IMR-90 (cell line): ENCODE data around the gene PRL. TPM values are rescaled to one million over a fixed set of nuclear protein-coding genes. Genes with fewer than 3 reads are reported as not detected.

ENCODE experiments used
- ATAC-seq: fragments of 200-7000 bp; cut with Tn5 transposase; 2 replicates; pipeline ENCODE4 v1.9.1; 2020; ENCODE audit warnings: low read depth, mild to moderate bottlenecking, moderate library complexity
- BruUV-seq: library from RNA; stranded (reverse); fragments of 400-500 nt; replicated peaks from 2 replicates; lab custom pipeline; 2021; lab: Mats Ljungman, UMichigan
- CTCF ChIA-PET: fragments of 300-600 bp; formaldehyde crosslinking; extraction: SDS; loops from one replicate; lab custom pipeline; 2021; ENCODE audit warnings: antibody characterized with exemption; lab: Yijun Ruan, JAX
- POLR2A ChIA-PET: fragments of 300-600 bp; sonication (Branson Sonifier 250); formaldehyde crosslinking; loops from one replicate; lab custom pipeline; 2022; ENCODE audit warnings: antibody characterized with exemption; ENCODE audit not compliant: unreplicated experiment; lab: Charles Lee
- DNase-seq: peaks from one replicate; pipeline ENCODE4 v3.0.0; 2013
- H2AFZ ChIP-seq: replicated peaks from 2 replicates; pipeline ENCODE3; 2013; ENCODE audit warnings: low read length, mild to moderate bottlenecking; ENCODE audit not compliant: poor library complexity
- H2AK5ac ChIP-seq: 2 replicates; pipeline ENCODE4 v1.6.1; 2013; ENCODE audit warnings: low read depth, low read length, inconsistent platforms
- H2AK9ac ChIP-seq: replicated peaks from 2 replicates; pipeline ENCODE3; 2013; ENCODE audit warnings: mild to moderate bottlenecking, low read depth, low read length, moderate library complexity; ENCODE audit not compliant: poor library complexity
- H2BK120ac ChIP-seq: 2 replicates; pipeline ENCODE4 v1.6.1; 2013; ENCODE audit warnings: low read depth, low read length, inconsistent platforms
- H2BK15ac ChIP-seq: 3 replicates; pipeline ENCODE4 v1.6.1; 2013; ENCODE audit warnings: low read depth, low read length, inconsistent platforms
- H2BK20ac ChIP-seq: 2 replicates; pipeline ENCODE4 v1.6.1; 2013; ENCODE audit warnings: low read depth, mild to moderate bottlenecking, inconsistent platforms, low read length, moderate library complexity
- H2BK5ac ChIP-seq: 2 replicates; pipeline ENCODE4 v1.6.1; 2013; ENCODE audit warnings: mild to moderate bottlenecking, low read depth, low read length, inconsistent platforms; ENCODE audit not compliant: poor library complexity, severe bottlenecking
- H3K14ac ChIP-seq: replicated peaks from 2 replicates; pipeline ENCODE4 v1.6.1; 2013; ENCODE audit warnings: low read depth, low read length, inconsistent platforms
- H3K18ac ChIP-seq: 2 replicates; pipeline ENCODE4 v1.6.1; 2013; ENCODE audit warnings: low read depth, low read length, control low read depth
- H3K23ac ChIP-seq: 2 replicates; pipeline ENCODE4 v1.6.1; 2013; ENCODE audit warnings: low read depth, low read length, inconsistent platforms
- H3K27ac ChIP-seq: 2 replicates; pipeline ENCODE4 v1.5.1; 2013; ENCODE audit warnings: mild to moderate bottlenecking, control low read depth, low read length; ENCODE audit not compliant: insufficient read depth
- H3K27me3 ChIP-seq: 2 replicates; pipeline ENCODE4 v1.6.1; 2013; ENCODE audit warnings: low read length; ENCODE audit not compliant: control insufficient read depth, insufficient read depth
- H3K36me3 ChIP-seq: 2 replicates; pipeline ENCODE4 v1.6.1; 2013; ENCODE audit warnings: low read length, mixed read lengths; ENCODE audit not compliant: control insufficient read depth, insufficient read depth
- H3K4ac ChIP-seq: 2 replicates; pipeline ENCODE4 v1.6.1; 2013; ENCODE audit warnings: low read depth, low read length, inconsistent platforms
- H3K4me1 ChIP-seq: 2 replicates; pipeline ENCODE4 v1.6.1; 2013; ENCODE audit warnings: low read length, mixed read lengths; ENCODE audit not compliant: control insufficient read depth, insufficient read depth
- H3K4me2 ChIP-seq: 2 replicates; pipeline ENCODE4 v1.6.1; 2013; ENCODE audit warnings: low read depth, mild to moderate bottlenecking, control low read depth, low read length, moderate library complexity
- H3K4me3 ChIP-seq: 2 replicates; pipeline ENCODE4 v1.5.1; 2013; ENCODE audit warnings: low read depth, mild to moderate bottlenecking, control low read depth, low read length, moderate library complexity; ENCODE audit not compliant: insufficient read depth
- H3K56ac ChIP-seq: 2 replicates; pipeline ENCODE4 v1.6.1; 2013; ENCODE audit warnings: low read length, inconsistent platforms; ENCODE audit not compliant: insufficient read depth; ENCODE audit errors: extremely low read depth
- H3K79me1 ChIP-seq, 2 experiments: 2 replicates each; pipeline ENCODE4 v1.6.1; 2013; ENCODE audit warnings: low read length in 2 of 2, inconsistent platforms in 1 of 2, low read depth in 1 of 2
- H3K9ac ChIP-seq: 2 replicates; pipeline ENCODE4 v1.6.1; 2013; ENCODE audit warnings: low read depth, low read length, control low read depth
- H3K9me1 ChIP-seq: 2 replicates; pipeline ENCODE4 v1.6.1; 2013; ENCODE audit warnings: low read length, inconsistent platforms; ENCODE audit not compliant: insufficient read depth
- H3K9me3 ChIP-seq: 2 replicates; pipeline ENCODE4 v1.6.1; 2013; ENCODE audit warnings: low read length; ENCODE audit not compliant: control insufficient read depth, insufficient read depth
- H4K20me1 ChIP-seq: 2 replicates; pipeline ENCODE4 v1.6.1; 2013; ENCODE audit warnings: low read length, inconsistent platforms; ENCODE audit not compliant: insufficient read depth
- H4K5ac ChIP-seq: 2 replicates; pipeline ENCODE4 v1.6.1; 2013; ENCODE audit warnings: mild to moderate bottlenecking, low read depth, low read length, control low read depth
- H4K8ac ChIP-seq, 2 experiments: 2 replicates each; pipeline ENCODE4 v1.6.1; 2013; ENCODE audit warnings: low read depth in 2 of 2, low read length in 2 of 2, control low read depth in 1 of 2, inconsistent platforms in 1 of 2
- H4K91ac ChIP-seq: 2 replicates; pipeline ENCODE4 v1.6.1; 2013; ENCODE audit warnings: low read depth, low read length, inconsistent platforms; ENCODE audit not compliant: insufficient read depth
- MAZ ChIP-seq: IDR thresholded peaks from 2 replicates; pipeline ENCODE4 v1.6.1; 2012; ENCODE audit warnings: low read depth, mild to moderate bottlenecking, low read length, improper control_type of control experiment, moderate library complexity, borderline replicate concordance
- MXI1 ChIP-seq: IDR thresholded peaks from 2 replicates; pipeline ENCODE4 v1.6.1; 2012; ENCODE audit warnings: low read depth, mild to moderate bottlenecking, low read length, moderate library complexity, borderline replicate concordance
- POLR2A ChIP-seq: IDR thresholded peaks from 2 replicates; pipeline ENCODE4 v1.6.1; 2012; ENCODE audit warnings: mild to moderate bottlenecking, low read depth, low read length
- WGBS, 2 experiments: methylation state at CpG; one replicate each; pipeline versions ENCODE4 v1.1.5 to v1.1.7; 2013; ENCODE audit warnings: missing lambda C conversion rate in 2 of 2; ENCODE audit not compliant: insufficient read length in 1 of 2; ENCODE audit errors: extremely low coverage in 2 of 2; 5-methylcytosine and 5-hydroxymethylcytosine counted together
- dilution Hi-C: fragments of 300-500 bp; cut with HindIII; formaldehyde crosslinking; loops from one replicate; pipeline ENCODE4 v1.14.3; 2018; ENCODE audit warnings: low sequenced_read_pairs; ENCODE audit not compliant: unreplicated experiment
- in situ Hi-C: fragments of 300-500 bp; cut with MboI; formaldehyde crosslinking; loops from 3 replicates; pipeline ENCODE4 v1.14.3; 2019; ENCODE audit warnings: low sequenced_read_pairs, inconsistent platforms, mixed read lengths
- intact Hi-C: fragments of 100-400 bp; cut with micrococcal nuclease; formaldehyde crosslinking; loops from 2 replicates; pipeline ENCODE4 v1.10.0; 2022
- polyA plus RNA-seq, 3 experiments: library from polyadenylated mRNA; depleted of rRNA; stranded (reverse); fragments of >200 nt; gene quantifications; 2 replicates each; pipeline ENCODE4 v1.2.3, GENCODE V29; 2012; ENCODE audit warnings: low replicate concordance in 1 of 3
- total RNA-seq: library from RNA; depleted of rRNA; stranded (reverse); fragments of >200 nt; gene quantifications from 2 replicates; pipeline ENCODE4 v1.2.3, GENCODE V29; 2012

PRL gene
- total and polyA plus RNA-seq, 2 of the 4 experiments (the other 2 are of a cell fraction): not detected

DNA sequence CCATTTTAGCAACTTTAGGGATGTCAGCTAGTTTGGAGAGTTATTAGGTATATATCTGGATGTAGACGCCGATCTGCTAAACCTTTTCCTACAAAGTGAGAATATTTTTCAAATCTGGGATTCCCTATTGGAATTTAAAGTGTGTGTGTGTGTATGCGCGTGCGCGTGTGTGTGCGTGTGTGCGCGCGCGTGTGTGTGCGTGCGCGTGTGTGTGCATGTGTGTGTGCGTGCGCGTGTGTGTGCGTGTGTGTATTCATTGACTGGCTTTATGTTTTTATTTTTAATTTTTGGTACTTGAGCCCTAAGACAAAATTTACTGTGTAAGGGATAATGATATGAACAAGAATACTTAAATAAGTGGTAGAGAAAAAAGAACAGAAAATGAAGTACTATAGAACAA lies 8.1 kb downstream of the PRL start:
- no peaks in the 10 kb centered on the region for H3K9me3 ChIP-seq
- H3K4me1 ChIP-seq: no peaks in the 10 kb centered on the region
- no peaks in the 10 kb centered on the region for H4K20me1 ChIP-seq
- intact Hi-C loops (no loop called here), dilution Hi-C loops (no loop called here), in situ Hi-C loops (no loop called here)
- H3K9me1 ChIP-seq: no peaks in the 10 kb centered on the region
- no peak overlapping the region for H4K91ac ChIP-seq
- no peak for DNase-seq
- no peak for TF ChIP-seq MXI1
- no peak for TF ChIP-seq POLR2A
- no peak for TF ChIP-seq MAZ
- no peak overlapping the region for H3K4ac ChIP-seq
- H4K5ac ChIP-seq: no peak overlapping the region
- WGBS, 2 experiments: 100% methylated on average over 2 of the region's 18 CpGs; no CpG with 5 or more reads in 1 of the 2 experiments
- H2AK9ac ChIP-seq: no peak overlapping the region
- no peaks in the 10 kb centered on the region for H3K79me1 ChIP-seq
- no peak overlapping the region for H3K18ac ChIP-seq
- no peaks in the 10 kb centered on the region for H3K36me3 ChIP-seq
- H2BK15ac ChIP-seq: no peak overlapping the region
- H2BK5ac ChIP-seq: no peak overlapping the region
- H2BK120ac ChIP-seq: no peak overlapping the region
- no peak overlapping the region for H2AK5ac ChIP-seq
- ATAC-seq: no peak
- H2BK20ac ChIP-seq: no peak overlapping the region
- H2AFZ ChIP-seq: no peak overlapping the region
- H3K9ac ChIP-seq: no peak overlapping the region
- no peak overlapping the region for H3K27ac ChIP-seq
- no peak overlapping the region for H3K4me2 ChIP-seq
- H3K23ac ChIP-seq: no peak overlapping the region
- no peak overlapping the region for H3K14ac ChIP-seq
- H3K56ac ChIP-seq: no peak overlapping the region
- CTCF ChIA-PET: no interaction called here
- BruUV-seq: no TSS peak
- H3K4me3 ChIP-seq: no peak overlapping the region
- no peaks in the 10 kb centered on the region for H3K27me3 ChIP-seq
- H4K8ac ChIP-seq: no peak overlapping the region
- POLR2A ChIA-PET: no interaction called here
